ENCODE results near the gene SP1. TPM values are rescaled to one million over a fixed set of nuclear protein-coding genes. Genes with fewer than 3 reads are reported as not detected.
"Not testable (repeated sequence)": the region's sequence is repeated elsewhere in the genome, so short reads cannot be mapped to it uniquely, and the experiment has no call there.

SP1 gene
- polyA plus RNA-seq, 1 experiment = 58.2 TPM

GRCh38 chr12:53380794-53381730, 1.1 kb downstream of the SP1 start:
- peak overlapping the region; percentile 45 for H3K4me3 ChIP-seq (ENCODE audit: low read depth, low read length)
- peaks cover 9% of the 10 kb centered on the region for H3K36me3 ChIP-seq (ENCODE audit: control insufficient read depth, insufficient read depth, low read length)
- DNase-seq (ENCODE audit: low read depth) = no peak
- ChIA-PET POLR2A (interaction anchor here (0.7 to 0.8 kb wide), 2 partner anchors 37 to 120 kb away, joined by 3 to 15 read pairs; partner anchors contain the start of gene TARBP2), CTCF (interaction anchor here (1.5 to 1.9 kb wide), 2 partner anchors 28 to 47 kb away, joined by 3 to 19 read pairs; no protein-coding TSS in a partner anchor)
- H3K27me3 ChIP-seq (ENCODE audit: control insufficient read depth, insufficient read depth, low read length) = no peaks in the 10 kb centered on the region
- no peak for TF ChIP-seq CTCF (IDR thresholded peaks at IDR 0.05; ENCODE audit: insufficient read depth, low read depth, low read length)

- POLR2A ChIA-PET = no interaction called here
- Histone ChIP-seq H3K27me3 (ENCODE audit: control insufficient read depth, insufficient read depth, low read length) (no peaks in the 10 kb centered on the region), H3K36me3 (ENCODE audit: control insufficient read depth, insufficient read depth, low read length) (peaks cover 9% of the 10 kb centered on the region), H3K4me3 (ENCODE audit: low read depth, low read length) (peak overlapping the region; percentile 45)
- peak; percentile 38 for TF ChIP-seq CTCF (IDR thresholded peaks at IDR 0.05; ENCODE audit: insufficient read depth, low read depth, low read length)
- DNase-seq (ENCODE audit: low read depth) = no peak
- CTCF ChIA-PET = interaction anchor here (0.7 to 1.9 kb wide), 4 partner anchors 29 to 58 kb away, joined by 3 to 19 read pairs (median 4); no protein-coding TSS in a partner anchor
These were observed 2.0 kb downstream of the SP1 start for GRCh38 chr12:53381731-53382630.

GRCh38 chr12:53383258-53383657, 3.3 kb downstream of the SP1 start:
- Histone ChIP-seq H3K27me3 (ENCODE audit: control insufficient read depth, insufficient read depth, low read length) (no peaks in the 10 kb centered on the region), H3K36me3 (ENCODE audit: control insufficient read depth, insufficient read depth, low read length) (peaks cover 9% of the 10 kb centered on the region), H3K4me3 (ENCODE audit: low read depth, low read length) (no peak overlapping the region)
- ChIA-PET CTCF (interaction anchor here (0.7 to 1.7 kb wide), 5 partner anchors 15 to 125 kb away, joined by 3 to 6 read pairs (median 5); no protein-coding TSS in a partner anchor), POLR2A (interaction anchor here (0.6 to 0.7 kb wide), 2 partner anchors 19 to 66 kb away, joined by 4 to 6 read pairs; no protein-coding TSS in a partner anchor)
- DNase-seq (ENCODE audit: low read depth) = no peak
- TF ChIP-seq CTCF (IDR thresholded peaks at IDR 0.05; ENCODE audit: insufficient read depth, low read depth, low read length) = no peak

GRCh38 chr12:53386381-53386780, 6.4 kb downstream of the SP1 start:
- POLR2A ChIA-PET; DNase-seq (ENCODE audit: low read depth); H3K27me3 ChIP-seq (ENCODE audit: control insufficient read depth, insufficient read depth, low read length); CTCF ChIA-PET; H3K4me3 ChIP-seq (ENCODE audit: low read depth, low read length); H3K36me3 ChIP-seq (ENCODE audit: control insufficient read depth, insufficient read depth, low read length): not testable (repeated sequence)

DNA sequence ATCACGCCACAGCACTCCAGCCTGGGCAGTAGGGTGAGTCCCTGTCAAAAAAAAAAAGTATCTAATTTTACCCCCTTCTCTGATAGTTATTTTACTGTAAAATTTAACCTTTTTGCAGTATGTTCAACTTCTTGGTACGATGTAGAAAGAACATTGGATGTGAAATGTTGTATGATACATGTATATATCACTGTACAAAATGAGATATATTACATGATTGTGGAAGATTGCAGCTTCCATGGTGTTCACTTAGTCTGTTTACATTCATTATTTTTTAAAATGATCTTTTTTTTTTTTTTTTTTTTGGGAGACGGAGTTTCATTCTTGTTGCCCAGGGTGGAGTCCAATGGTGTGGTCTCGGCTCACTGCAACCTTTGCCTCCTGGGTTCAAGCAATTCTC, 9.0 kb downstream of the SP1 start:
- no peak for TF ChIP-seq CTCF (IDR thresholded peaks at IDR 0.05; ENCODE audit: insufficient read depth, low read depth, low read length)
- CTCF ChIA-PET = interaction anchor here (0.7 to 3.8 kb wide), 3 partner anchors 32 to 1600 kb away, joined by 3 to 10 read pairs (median 4); no protein-coding TSS in a partner anchor
- Histone ChIP-seq H3K27me3 (ENCODE audit: control insufficient read depth, insufficient read depth, low read length) (no peaks in the 10 kb centered on the region), H3K4me3 (ENCODE audit: low read depth, low read length) (no peak overlapping the region), H3K36me3 (ENCODE audit: control insufficient read depth, insufficient read depth, low read length) (no peaks in the 10 kb centered on the region)
- no peak for DNase-seq (ENCODE audit: low read depth)
- POLR2A ChIA-PET = no interaction called here

Measured in BJ (cell line).